OCI-LY3 (cell line): Measurements from ENCODE around the gene NDUFAF8.

Experiments used
- CTCF ChIP-seq: fragments of 200-600, 300-600 bp; sonication (generic); IDR thresholded peaks from 2 replicates; pipeline ENCODE4 v1.5.1; 2014; ENCODE audit warnings: antibody characterized with exemption, low read length, low read depth
- EZH2phosphoT487 ChIP-seq: fragments of 200-600 bp; shearing (Covaris generic); IDR thresholded peaks from 2 replicates; pipeline ENCODE4 v1.6.1; 2018; ENCODE audit warnings: antibody characterized with exemption, mixed run types, low read depth

- TF ChIP-seq CTCF (no peak), EZH2phosphoT487 (no peak)
These were observed 19.2 kb downstream of the NDUFAF8 start for GRCh38 chr17:81258292-81258691.
